NCI-H2081 (cell line): ENCODE measurements around the gene ATP5ME.

ENCODE experiments used
- DNase-seq, 2 experiments: peaks; one replicate each; lab custom pipeline; 2025; lab: John Stamatoyannopoulos, UW

Gene ATP5ME

DNA sequence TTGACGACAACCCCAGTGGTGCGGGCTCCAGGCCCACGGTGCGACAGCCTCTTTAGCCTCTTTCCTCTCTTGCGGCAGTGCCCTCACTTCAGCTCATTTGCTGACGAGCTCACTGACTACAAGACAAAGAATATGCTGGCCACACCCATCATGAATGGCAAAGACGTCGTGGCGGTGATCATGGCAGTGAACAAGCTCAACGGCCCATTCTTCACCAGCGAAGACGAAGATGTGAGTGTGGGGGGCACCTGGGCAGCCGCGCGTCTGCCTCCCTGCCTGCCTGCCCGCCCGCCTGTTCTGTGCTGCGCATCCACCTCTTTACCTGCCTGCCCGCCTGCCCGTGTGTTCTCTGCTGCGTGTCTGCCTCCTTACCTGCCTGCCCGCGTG lies 39.5 kb downstream of the ATP5ME start:
- no peak for DNase-seq

DNA sequence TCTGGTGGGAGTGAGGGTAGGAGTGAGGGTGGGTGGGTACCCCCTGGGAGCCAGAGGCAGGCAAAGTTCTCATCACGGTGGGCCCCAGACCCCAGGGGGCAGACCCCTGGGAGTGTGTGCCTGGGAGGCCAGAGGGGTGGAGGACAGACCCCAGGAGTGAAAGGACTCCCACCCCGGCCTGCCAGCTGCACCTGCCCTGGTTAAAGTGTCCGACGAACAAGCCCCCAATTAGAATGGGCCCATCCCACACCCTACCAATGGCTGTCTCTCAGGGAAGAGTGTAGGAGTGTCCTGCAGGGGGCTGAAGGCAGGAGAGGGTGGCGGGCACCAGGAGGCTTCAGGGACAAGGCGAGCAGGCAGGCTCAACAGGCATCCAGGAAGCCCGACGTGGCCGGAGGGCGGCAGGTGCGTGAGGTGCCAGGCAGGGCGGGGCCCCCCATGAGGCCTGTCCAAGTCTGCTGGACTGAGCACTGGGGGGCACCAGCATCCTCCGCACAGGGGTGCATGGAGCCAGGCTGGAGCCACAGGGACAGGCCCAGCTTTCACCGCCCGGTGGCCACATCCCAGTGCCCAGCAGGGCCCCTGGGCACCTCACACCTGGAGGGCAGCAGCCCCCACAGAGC lies 40.0 kb downstream of the ATP5ME start:
- DNase-seq: no peak

DNA sequence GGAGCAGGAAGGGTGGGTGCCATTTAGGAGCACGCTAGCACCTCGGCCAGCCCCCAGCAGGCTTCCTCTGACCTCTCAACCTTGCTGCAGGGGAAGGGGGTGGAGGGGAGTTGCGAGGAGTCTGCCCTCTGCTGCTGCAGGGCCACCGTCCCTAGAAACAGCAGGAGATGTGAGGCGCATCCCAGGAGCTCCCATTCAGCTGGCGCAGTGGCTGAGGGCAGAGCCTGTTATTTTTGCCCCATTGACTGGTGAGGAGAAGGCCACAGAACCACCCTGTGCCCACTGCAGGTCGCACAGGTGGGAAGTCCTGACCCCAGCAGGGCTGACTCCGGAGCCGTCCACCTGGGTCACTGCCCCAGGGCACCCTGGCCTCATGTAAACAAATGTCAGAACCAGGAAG lies 40.7 kb downstream of the ATP5ME start:
- DNase-seq: no peak

DNA sequence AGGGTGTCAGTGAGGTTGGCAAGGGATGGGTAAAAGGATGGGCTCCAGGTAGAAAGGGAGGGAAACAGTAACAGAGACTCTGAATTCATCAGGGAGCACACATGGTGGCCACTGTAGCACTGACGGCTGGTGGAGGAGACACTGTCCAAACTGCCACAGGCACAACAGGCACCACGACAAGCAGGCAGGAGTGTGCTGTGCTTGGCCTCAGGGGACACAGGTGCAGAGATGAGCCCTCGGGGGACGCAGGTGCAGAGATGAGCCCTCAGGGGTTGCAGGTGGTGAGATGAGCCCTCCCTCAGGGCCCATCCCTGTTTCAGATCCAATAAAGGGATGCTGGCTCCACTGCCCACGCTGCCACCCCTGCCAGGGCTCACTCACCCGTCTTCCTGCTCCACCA lies 41.1 kb downstream of the ATP5ME start:
- no peak for DNase-seq

DNA sequence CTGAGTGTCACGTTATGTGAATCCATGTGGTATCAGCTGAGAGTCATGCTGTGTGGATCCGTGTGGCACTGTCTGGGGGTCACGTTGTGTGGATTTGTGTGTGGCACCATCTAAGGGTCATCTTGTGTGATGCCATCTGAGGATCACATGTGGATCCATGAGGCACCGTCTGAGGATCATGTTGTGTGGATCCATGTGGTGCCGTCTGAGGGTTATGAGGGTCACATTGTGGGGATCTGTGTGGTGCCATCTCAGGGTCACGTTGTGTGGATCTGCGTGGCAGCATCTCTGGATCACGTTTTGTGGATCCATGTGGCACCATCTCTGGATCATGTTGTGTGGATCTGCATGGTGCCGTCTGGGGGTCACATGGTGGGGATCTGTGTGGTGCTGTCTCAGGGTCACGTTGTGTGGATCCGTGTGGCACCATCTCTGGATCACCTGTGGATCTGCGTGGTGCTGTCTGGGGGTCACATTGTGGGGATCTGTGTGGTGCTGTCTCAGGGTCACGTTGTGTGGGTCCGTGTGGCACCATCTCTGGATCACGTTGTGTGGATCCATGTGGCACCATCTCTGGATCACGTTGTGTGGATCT lies 41.8 kb downstream of the ATP5ME start:
- DNase-seq: no peak

DNA sequence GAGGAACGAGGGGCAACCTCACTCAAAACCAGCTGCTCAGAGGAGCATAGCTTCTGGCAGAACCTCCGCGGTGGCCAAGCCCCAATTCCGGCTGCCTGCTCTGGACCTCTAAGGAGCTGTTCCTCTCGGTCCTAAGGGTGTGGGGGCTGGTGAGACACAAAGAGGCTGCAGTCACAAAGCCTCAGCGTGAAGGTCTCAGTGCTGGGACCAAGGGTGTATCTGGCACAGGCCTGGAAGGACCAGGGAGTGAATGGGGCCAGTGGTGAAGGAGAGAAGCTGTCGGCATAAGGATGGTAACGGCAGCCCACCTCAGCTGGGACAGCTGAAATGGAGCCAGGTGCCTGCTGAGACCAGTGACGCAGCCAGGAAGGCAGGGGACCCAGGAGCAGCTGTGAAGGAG lies 43.4 kb downstream of the ATP5ME start:
- no peak for DNase-seq

DNA sequence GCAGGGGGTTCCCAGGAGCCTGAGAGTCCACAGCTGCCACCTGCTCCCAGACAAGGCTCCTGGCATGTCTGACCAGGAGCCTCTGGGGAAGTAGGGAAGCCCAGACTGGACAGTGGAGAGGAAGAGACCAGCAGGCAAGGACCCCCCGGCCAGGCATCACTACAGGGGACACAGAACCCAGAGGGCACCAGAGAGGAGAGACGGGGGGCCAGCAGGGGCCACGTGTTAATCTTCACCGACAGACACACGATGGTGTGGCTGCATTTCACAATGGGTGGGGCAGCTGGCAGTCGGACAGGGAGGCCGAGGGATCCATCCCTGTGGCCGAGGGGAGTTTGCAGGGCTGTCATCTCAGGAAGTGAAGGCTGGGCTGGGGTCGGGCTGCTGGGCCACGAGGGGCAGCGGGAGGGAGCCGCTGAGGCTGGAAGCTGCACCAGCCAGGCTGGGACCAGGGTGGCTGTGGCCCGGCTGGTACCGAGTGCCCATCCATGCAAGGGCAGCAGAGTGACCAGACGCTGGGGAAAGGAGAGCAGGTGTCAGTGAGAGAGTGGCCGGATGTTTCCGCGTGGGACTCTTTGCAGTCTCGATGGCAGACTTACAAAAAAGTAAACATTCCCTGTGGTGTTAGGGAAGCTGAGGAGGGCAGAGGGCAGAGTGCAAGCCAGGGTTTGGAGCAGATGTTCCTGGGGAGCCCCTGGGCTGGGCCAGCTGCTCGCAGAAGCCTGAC lies 44.0 kb downstream of the ATP5ME start:
- DNase-seq: no peak

DNA sequence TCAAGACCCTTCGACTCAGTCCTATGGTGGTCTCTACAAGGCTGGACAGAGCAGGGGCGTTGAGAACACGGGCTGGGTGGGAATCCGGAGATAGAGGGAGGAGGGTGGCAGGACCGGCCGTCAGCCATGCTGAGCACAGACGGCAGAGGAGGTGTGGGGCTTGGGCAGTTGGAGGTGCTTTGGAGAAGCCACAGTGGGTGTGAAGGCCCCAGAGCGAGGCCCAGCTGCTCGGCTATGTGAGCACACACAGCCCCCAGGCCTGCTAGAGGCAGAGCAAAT lies 44.5 kb downstream of the ATP5ME start:
- DNase-seq: no peak

DNA sequence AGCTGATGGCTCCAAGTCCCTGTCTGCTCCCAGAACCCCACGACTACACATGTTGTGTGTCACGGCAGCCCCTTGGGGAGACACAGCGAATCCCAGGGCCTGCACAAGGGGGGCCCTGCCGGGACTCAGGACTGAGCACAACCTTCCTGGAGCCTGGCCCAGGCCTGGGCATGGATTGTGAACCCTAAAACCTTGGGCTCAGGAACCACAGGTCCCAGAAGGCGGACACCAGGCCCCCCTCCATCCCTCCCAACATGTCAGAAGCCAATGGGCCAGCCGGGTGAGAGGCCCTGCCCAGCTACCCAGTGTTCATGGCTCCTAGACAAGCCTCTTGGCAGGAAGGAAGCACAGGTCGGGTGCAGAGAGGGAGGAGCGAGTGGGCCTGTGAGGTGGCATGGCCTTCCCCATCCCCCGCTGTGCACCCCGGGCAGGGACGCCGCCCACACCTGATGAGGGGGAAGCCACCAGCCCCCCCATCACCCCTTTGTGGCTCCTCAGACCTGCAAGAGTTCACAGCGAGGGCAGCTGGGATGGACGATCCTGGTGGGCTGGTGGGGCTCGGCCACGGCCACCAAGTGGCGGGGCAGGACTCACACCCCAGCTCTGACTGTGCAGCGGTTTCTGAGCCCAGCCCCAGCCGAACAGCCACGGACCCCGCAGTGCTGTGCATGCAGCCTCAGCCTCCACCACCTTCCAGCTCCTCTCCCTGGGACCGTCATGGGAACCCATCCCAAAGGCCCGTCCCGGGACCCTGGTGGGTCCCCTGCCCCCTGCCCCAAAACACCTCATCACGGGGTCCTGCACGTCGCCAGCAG lies 45.0 kb downstream of the ATP5ME start:
- no peak for DNase-seq

DNA sequence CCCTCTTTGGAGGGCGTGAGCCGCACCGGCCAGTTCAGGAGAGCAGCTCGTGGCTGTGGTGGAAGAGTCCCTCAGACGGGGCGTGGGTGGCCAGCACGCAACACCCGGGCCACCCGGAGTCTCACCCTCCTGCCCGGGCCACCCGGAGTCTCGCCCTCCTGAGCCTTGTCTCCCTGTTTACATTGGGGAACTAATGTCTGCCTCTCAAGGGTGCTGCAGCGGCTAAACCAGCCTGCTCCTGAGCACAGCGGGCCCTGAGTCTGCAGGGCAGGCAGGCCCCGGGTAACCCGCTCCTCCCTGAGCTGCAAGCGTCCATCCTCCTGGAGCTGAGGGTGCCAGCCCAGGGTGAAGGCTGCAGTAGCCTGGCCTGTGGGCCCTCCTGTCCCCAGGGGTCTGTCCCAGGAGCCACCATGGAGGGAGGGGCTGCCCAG lies 45.8 kb downstream of the ATP5ME start:
- DNase-seq: no peak

DNA sequence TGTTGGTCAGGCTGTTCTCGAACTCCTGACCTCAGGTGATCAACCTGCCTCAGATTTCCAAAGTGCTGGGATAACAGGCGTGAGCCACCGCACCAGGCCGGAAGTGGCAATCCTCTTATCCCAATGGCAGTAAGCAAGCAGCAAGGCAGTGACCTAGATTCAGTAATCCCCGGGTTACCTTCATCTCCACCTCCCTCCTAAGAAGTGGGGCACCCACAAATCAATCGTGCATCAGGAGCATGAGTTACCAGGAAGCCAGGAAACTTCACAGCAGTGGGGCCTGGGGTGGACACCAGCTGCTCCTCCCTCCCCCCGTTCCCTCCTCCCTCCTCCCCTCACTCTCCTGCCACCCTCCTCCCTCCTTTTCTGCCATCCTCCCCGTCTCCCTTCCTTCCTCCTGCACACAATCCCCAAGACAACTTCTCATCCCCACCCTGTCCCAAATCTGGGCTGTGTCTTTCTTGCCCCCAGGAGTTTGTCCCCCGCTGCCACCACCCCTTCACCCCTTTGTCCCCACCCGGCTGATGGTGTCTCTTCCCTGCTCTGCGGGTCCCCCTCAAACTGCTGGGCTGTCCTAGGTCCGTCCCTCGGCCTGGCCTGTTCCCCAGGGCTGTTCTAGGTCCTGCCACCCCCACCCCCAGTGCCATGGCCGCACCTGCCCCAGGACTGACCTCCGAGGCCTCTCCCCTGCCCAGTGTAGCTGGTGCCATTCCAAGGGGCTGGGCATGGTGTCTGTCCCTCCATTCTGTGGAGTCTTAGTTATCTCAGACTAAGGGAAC lies 46.5 kb downstream of the ATP5ME start:
- DNase-seq: no peak

DNA sequence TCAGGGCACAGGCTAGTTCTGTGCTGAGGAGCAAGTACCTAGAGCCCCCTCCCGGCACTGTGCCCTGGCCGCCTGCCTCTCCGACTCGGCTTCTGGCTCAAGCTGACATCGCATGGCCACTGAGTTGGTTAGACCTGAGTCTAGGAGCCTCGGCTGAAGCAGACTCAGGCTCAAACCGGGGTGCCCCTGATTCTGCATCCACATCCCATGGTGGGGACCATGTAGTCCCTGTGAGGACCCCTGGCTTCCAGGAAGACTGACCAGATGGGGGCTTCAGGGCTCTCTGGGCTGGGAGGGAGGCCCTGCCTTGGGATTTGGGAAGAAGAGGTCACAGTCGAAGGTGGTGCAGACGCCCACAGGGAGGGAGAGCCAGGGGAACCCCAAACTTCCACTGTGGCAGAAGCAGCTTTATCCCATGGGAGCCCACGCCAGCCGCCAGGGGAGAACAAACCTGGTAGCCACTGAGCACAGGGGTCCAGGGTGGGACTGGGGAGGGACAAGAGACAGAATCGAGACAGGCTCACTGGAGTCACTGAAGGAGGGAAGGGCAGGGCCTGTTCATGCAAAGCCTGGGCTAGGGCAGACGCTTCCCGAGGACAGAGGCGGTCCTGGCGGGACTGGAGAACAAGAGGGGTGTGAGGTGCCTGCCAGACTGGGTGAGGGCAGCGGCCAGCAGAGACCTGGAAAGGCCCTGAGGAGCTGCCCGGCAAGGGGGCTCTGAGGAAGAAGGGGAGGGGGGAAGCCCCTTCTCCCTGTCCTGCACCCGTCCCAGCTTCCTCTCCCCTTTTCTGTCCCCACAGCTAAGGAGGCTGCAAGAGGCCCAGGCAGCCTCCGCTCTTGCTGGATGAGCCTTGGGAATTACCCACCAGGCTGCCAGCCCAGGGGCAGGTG lies 47.6 kb downstream of the ATP5ME start:
- no peak for DNase-seq

DNA sequence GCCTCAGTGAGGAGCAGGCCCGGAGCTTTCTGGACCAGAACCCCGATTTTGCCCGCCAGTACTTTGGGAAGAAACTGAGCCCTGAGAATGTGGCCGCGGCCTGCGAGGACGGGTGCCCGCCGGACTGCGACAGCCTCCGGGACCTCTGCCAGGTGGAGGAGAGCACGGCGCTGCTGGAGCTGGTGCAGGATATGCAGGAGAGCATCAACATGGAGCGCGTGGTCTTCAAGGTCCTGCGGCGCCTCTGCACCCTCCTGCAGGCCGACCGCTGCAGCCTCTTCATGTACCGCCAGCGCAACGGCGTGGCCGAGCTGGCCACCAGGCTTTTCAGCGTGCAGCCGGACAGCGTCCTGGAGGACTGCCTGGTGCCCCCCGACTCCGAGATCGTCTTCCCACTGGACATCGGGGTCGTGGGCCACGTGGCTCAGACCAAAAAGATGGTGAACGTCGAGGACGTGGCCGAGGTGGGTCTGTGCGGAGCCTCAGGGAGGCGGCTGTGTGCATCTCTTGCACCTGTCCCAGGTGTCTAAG lies 48.4 kb downstream of the ATP5ME start:
- no peak for DNase-seq

DNA sequence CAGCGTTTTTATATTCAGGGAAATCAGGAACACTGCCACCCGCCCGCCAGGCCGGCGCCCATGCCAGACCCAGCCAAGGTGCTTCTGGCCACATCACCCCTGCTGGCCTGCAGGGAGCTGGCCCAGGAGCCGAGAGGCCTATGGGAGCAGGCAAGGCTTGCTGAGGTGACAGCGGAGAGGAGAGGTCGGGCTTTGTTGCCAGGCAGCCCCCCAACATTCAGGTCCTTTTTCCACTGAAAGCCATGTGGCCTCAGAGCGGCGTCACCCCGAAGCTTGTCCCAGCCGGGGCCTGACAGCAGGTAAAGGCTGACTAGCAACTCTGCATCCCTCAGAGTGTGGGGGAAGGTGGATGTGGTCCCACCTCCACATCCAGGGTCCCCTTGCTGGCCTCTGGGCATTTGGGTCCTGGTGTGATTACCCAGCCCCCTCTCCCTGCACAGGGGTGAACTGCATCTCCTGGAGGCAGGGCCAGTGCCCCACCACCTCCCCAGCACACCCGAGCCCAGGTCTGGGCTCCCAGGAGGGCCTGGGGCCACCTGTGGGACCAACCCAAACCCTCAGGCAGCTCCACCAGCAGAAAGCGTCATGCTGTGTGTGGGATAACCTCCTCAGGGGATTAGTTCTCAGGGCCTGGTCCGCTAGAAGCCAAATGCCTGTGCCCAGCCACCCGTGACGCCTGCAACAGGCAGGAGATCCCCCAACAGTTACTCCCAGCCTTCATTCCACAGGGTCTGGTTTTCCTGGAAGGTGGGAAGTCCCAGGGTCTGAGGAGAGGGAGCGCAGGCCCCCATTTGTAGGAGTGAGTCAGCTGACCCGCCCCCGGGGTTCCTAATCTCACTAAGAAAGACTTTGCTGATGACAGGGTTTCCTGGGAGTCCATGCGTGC lies 49.1 kb downstream of the ATP5ME start, which contains the start of gene PDE6B:
Gene PDE6B (plus strand): TSS at position 869 of the 886 bp plus-strand sequence. CDS start 54 bp downstream, outside the sequence.
- DNase-seq: no peak

DNA sequence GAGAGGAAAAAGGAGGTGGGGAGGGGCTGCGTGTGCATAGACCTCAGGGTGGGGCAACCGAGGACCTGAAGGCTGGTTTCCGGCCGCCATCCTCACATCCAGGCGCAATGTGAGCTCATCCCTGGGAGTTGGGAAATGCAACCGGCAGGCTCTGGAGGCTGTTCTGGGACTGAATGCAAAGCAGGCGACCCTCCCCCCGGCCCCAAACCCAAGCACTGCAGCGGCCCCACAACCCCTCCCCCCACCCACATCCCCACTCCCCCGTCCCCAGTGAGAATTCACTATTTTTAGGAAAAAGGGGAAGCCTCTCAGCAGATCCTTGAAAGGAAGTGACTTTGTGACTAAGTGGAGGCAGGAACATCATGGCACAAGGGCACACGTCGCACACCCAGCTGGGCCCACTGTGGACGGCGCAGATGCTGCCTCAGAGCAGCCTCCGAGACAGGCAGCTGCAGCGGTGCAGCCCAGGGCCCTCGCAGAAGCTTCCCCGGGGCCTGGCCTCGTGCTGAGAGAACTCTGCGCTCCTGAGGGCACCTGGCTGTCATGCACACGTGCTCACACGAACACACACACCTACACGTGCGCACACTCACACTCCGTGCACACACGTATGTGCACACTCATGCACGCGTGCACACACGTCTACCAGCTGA lies 50.0 kb downstream of the ATP5ME start:
- DNase-seq: no peak

DNA sequence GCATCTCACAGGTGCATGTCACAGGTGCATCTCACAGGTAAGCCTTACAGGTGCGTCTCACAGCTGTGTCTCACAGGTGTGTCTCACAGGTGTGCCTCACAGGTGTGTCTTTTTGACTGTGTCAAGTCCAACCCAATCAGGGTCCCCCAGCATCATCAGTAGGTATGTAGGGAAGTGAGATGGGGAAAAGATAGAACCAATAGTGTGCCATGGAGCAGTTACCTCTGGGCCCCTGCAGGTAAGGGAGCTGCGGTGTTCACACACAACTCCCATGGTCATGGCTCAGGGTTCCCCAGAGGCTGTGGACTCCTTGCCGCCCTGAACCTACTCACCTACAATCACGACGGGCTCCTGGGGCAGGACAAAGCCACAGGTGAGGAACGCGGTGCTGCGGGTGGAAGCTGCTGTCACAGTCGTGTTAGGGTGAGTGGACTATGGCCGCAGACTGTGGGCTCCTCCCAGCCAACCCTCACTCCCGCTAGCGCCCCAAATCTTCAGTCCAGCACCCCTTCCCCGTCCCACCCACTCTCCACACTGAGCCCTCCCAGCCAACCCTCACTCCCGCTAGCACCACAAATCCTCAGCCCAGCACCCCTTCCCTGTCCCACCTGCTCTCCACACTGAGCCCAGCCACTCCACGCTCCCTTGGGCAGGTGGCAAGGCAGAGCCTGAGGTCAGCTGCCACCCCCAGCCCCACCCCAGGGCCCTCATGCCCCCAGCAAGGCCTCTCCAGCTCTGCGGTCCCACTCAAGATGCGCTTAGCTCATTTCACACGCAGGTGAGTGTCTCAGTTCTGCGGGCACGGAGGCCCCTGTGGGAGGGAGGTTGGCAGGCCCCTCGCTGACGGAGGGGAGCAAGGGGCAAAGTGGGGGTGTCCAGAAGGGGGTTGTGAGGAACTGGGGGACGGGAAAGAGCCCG lies 50.8 kb downstream of the ATP5ME start:
- DNase-seq: no peak
